Esophagus squamous epithelium (tissue), 5 donors: ENCODE results near the gene IRS1. TPM values are rescaled to one million over a fixed set of nuclear protein-coding genes. Genes with fewer than 3 reads are reported as not detected.

ENCODE experiments used
- DNase-seq: peaks from one replicate; lab custom pipeline; 2025; lab: John Stamatoyannopoulos, UW
- H3K27ac ChIP-seq, 4 donors: fragments of 200-600 bp; sonication (generic); one replicate each; pipeline ENCODE4 v1.5.1; 2016 to 2019; ENCODE audit warnings: mild to moderate bottlenecking in 1 of 4
- H3K27me3 ChIP-seq, 4 donors: fragments of 200-600 bp; sonication (generic); 1 replicate in 3 of 4; 2 replicates in 1 of 4; pipeline versions ENCODE4 v1.5.1 to v1.6.0; 2017 to 2021; ENCODE audit warnings: antibody characterized with exemption in 1 of 4
- H3K36me3 ChIP-seq, 3 donors: fragments of 200-600 bp; sonication (generic); one replicate each; pipeline ENCODE4 v1.5.1; 2016 to 2019
- H3K4me1 ChIP-seq, 3 donors: fragments of 200-600 bp; sonication (generic); one replicate each; pipeline ENCODE4 v1.5.1; 2017 to 2019
- H3K4me3 ChIP-seq, 4 donors: fragments of 200-600 bp; sonication (generic); 1 replicate in 3 of 4; 2 replicates in 1 of 4; pipeline ENCODE4 v1.5.1; 2016 to 2019; ENCODE audit warnings: mild to moderate bottlenecking in 2 of 4, moderate library complexity in 1 of 4
- H3K9me3 ChIP-seq, 3 donors: fragments of 200-600 bp; sonication (generic); one replicate each; pipeline ENCODE4 v1.5.1; 2016 to 2019
- CTCF ChIP-seq, 6 experiments: fragments of 450-650 bp in 4 of 6; fragments of 200-600 bp in 2 of 6; sonication (generic) in 2 of 6; IDR thresholded peaks; one replicate each; pipeline ENCODE4 v1.5.1; 2016 to 2019; ENCODE audit warnings: antibody characterized with exemption in 6 of 6, mild to moderate bottlenecking in 4 of 6, moderate library complexity in 4 of 6
- POLR2A ChIP-seq, 4 donors: fragments of 450-650 bp; IDR thresholded peaks; one replicate each; pipeline ENCODE4 v1.6.1; 2017; ENCODE audit warnings: antibody characterized with exemption in 4 of 4, mild to moderate bottlenecking in 4 of 4, moderate library complexity in 3 of 4
- WGBS, 2 donors: methylation state at CpG; one replicate each; pipeline ENCODE4 v1.1.5; 2018; 5-methylcytosine and 5-hydroxymethylcytosine counted together
- intact Hi-C: fragments of 100-400 bp; cut with DNase I; formaldehyde crosslinking; loops from one replicate; pipeline ENCODE4 v1.15.0; 2022
- total RNA-seq, 4 donors: library from RNA; depleted of rRNA; stranded (reverse); fragments of >200 nt; gene quantifications; one replicate each; pipeline ENCODE4 v1.1.0, GENCODE V29; 2016
- donor health status: DM: yes; HTN: yes; CAD: no.

The IRS1 gene
- total RNA-seq, 4 donors from 2014 or later = 3.5 to 20.5 (median 14.2) TPM

GRCh38 chr2:226742347-226742746 lies 57.3 kb downstream of the IRS1 start:
- TF ChIP-seq POLR2A (IDR thresholded peaks at IDR 0.05) (no peak), CTCF (IDR thresholded peaks at IDR 0.05) (no peak)
- no peaks in the 10 kb centered on the region for H3K27me3 ChIP-seq
- DNase-seq = no peak
- 38 to 42% methylated on average over 5 of the region's 5 CpGs for WGBS, 2 donors
- H3K36me3 ChIP-seq = no peaks in the 10 kb centered on the region
- intact Hi-C loops = no loop called here
- H3K4me3 ChIP-seq = no peak overlapping the region
- peaks cover 0 to 40% (median 13%) of the 10 kb centered on the region in 3 donors for H3K4me1 ChIP-seq
- no peaks in the 10 kb centered on the region for H3K9me3 ChIP-seq
- peak overlapping the region; percentile 21 to 69 (median 46) for H3K27ac ChIP-seq

- H3K4me3 ChIP-seq = no peak overlapping the region
- WGBS, 2 donors = 14 to 18% methylated on average over 3 of the region's 3 CpGs
- H3K9me3 ChIP-seq = no peaks in the 10 kb centered on the region
- peaks cover 0 to 6% (median 0%) of the 10 kb centered on the region in 3 donors for H3K36me3 ChIP-seq
- no peak for DNase-seq
- intact Hi-C loops = no loop called here
- peaks cover 0 to 40% (median 13%) of the 10 kb centered on the region in 3 donors for H3K4me1 ChIP-seq
- TF ChIP-seq POLR2A (IDR thresholded peaks at IDR 0.05) (no peak), CTCF (IDR thresholded peaks at IDR 0.05) (no peak)
- H3K27me3 ChIP-seq = no peaks in the 10 kb centered on the region
- peak overlapping the region in 3 of 4 donors; percentile 9 to 69 (median 45) for H3K27ac ChIP-seq
These were observed 59.5 kb downstream of the IRS1 start for GRCh38 chr2:226740039-226740648.

GRCh38 chr2:226739545-226740030 lies 60.0 kb downstream of the IRS1 start:
- Histone ChIP-seq H3K27me3 (no peaks in the 10 kb centered on the region), H3K36me3 (peaks cover 0 to 6% (median 0%) of the 10 kb centered on the region in 3 donors), H3K9me3 (no peaks in the 10 kb centered on the region), H3K4me3 (no peak overlapping the region), H3K27ac (peak overlapping the region in 3 of 4 donors; percentile 23 to 69 (median 32)), H3K4me1 (peaks cover 0 to 40% (median 13%) of the 10 kb centered on the region in 3 donors)
- intact Hi-C loops = no loop called here
- TF ChIP-seq CTCF (IDR thresholded peaks at IDR 0.05) (no peak), POLR2A (IDR thresholded peaks at IDR 0.05) (no peak)
- WGBS, 2 donors = 59 to 69% methylated on average over 6 of the region's 6 CpGs
- DNase-seq = no peak

GRCh38 chr2:226738821-226739544 lies 60.6 kb downstream of the IRS1 start:
- peak overlapping the region; percentile 12 to 69 (median 28) for H3K27ac ChIP-seq
- H3K4me1 ChIP-seq = peaks cover 0 to 40% (median 13%) of the 10 kb centered on the region in 3 donors
- TF ChIP-seq CTCF (IDR thresholded peaks at IDR 0.05) (no peak), POLR2A (IDR thresholded peaks at IDR 0.05) (no peak)
- H3K4me3 ChIP-seq = no peak overlapping the region
- no peak for DNase-seq
- H3K36me3 ChIP-seq = peaks cover 0 to 6% (median 0%) of the 10 kb centered on the region in 3 donors
- intact Hi-C loops = no loop called here
- no peaks in the 10 kb centered on the region for H3K27me3 ChIP-seq
- H3K9me3 ChIP-seq = no peaks in the 10 kb centered on the region
- WGBS, 2 donors = 48 to 60% methylated on average over 6 of the region's 6 CpGs
